Panc1 (cell line): ENCODE data around the gene MRPL14. TPM values are rescaled to one million over a fixed set of nuclear protein-coding genes. Genes with fewer than 3 reads are reported as not detected.

ENCODE experiments used
- ATAC-seq: fragments of 200-7000 bp; cut with Tn5 transposase; 2 replicates; pipeline ENCODE4 v1.9.1; 2020; ENCODE audit warnings: mild to moderate bottlenecking, moderate library complexity
- BruUV-seq: library from RNA; stranded (reverse); fragments of 400-500 nt; replicated peaks from 2 replicates; lab custom pipeline; 2021; lab: Mats Ljungman, UMichigan
- CTCF ChIA-PET: fragments of 300-600 bp; sonication (Branson Sonifier 250); formaldehyde crosslinking; loops from one replicate; lab custom pipeline; 2022; ENCODE audit warnings: antibody characterized with exemption; lab: Charles Lee
- POLR2A ChIA-PET: fragments of 300-600 bp; sonication (Branson Sonifier 250); formaldehyde crosslinking; loops from one replicate; lab custom pipeline; 2022; ENCODE audit warnings: antibody characterized with exemption; lab: Charles Lee
- DNase-seq: peaks from one replicate; pipeline ENCODE4 v3.0.0-alpha.2; 2010; ENCODE audit warnings: low read depth, low spot score
- H3K27ac ChIP-seq: 2 replicates; pipeline ENCODE4 v1.5.1; 2011; ENCODE audit warnings: mild to moderate bottlenecking, low read length, inconsistent platforms
- H3K27me3 ChIP-seq: fragments of 200-500 bp; sonication (Bioruptor generic); 2 replicates; pipeline ENCODE4 v1.6.0; 2014; ENCODE audit warnings: low read length, inconsistent platforms; ENCODE audit not compliant: control insufficient read depth, insufficient read depth
- H3K36me3 ChIP-seq: fragments of 200-500 bp; sonication (Bioruptor generic); 2 replicates; pipeline ENCODE4 v1.5.1; 2014; ENCODE audit warnings: inconsistent platforms, mild to moderate bottlenecking, low read length, moderate library complexity; ENCODE audit not compliant: control insufficient read depth, insufficient read depth
- H3K4me1 ChIP-seq: 2 replicates; pipeline ENCODE4 v1.5.1; 2011; ENCODE audit warnings: inconsistent platforms, mild to moderate bottlenecking, low read length, moderate library complexity; ENCODE audit not compliant: control insufficient read depth, insufficient read depth
- H3K4me3 ChIP-seq, 2 experiments: 2 replicates each; pipeline ENCODE4 v1.5.1; 2011 to 2012; ENCODE audit warnings: low read depth in 2 of 2, low read length in 2 of 2, mild to moderate bottlenecking in 2 of 2, inconsistent platforms in 1 of 2, moderate library complexity in 1 of 2
- H3K9me3 ChIP-seq: fragments of 200-500 bp; sonication (Bioruptor generic); 2 replicates; pipeline ENCODE4 v1.5.1; 2014; ENCODE audit warnings: low read depth, mild to moderate bottlenecking, inconsistent platforms, low read length, moderate library complexity; ENCODE audit not compliant: control insufficient read depth, insufficient read depth
- CTCF ChIP-seq: fragments of 450-650 bp; IDR thresholded peaks from 2 replicates; pipeline ENCODE4 v1.5.1; 2017; ENCODE audit warnings: mild to moderate bottlenecking
- POLR2AphosphoS5 ChIP-seq: IDR thresholded peaks from 2 replicates; pipeline ENCODE4 v1.6.1; 2012; ENCODE audit warnings: mild to moderate bottlenecking, low read depth, low read length, moderate library complexity
- REST ChIP-seq, 2 experiments: IDR thresholded peaks; 2 replicates each; pipeline ENCODE4 v1.6.1; 2011 to 2012; ENCODE audit warnings: low read depth in 2 of 2, control low read depth in 1 of 2, low read length in 1 of 2, mild to moderate bottlenecking in 1 of 2, moderate library complexity in 1 of 2; ENCODE audit not compliant: insufficient read depth in 1 of 2
- SIN3A ChIP-seq: IDR thresholded peaks from 2 replicates; pipeline ENCODE4 v1.6.1; 2012; ENCODE audit warnings: low read depth, mild to moderate bottlenecking, low read length, moderate library complexity, borderline replicate concordance; ENCODE audit not compliant: insufficient read depth
- TCF7L2 ChIP-seq: IDR thresholded peaks from 2 replicates; pipeline ENCODE4 v1.6.1; 2011; ENCODE audit warnings: mild to moderate bottlenecking, low read depth, low read length, inconsistent platforms
- in situ Hi-C: cut with HindIII; loops from 2 replicates; pipeline ENCODE4 v1.10.0; 2016; ENCODE audit warnings: low sequenced_read_pairs, low pct_unique_long_range_greater_than_20kb
- intact Hi-C: fragments of 100-400 bp; cut with micrococcal nuclease; formaldehyde crosslinking; loops from one replicate; pipeline ENCODE4 v1.10.0; 2022; ENCODE audit not compliant: unreplicated experiment
- total RNA-seq: library from RNA; stranded (reverse); gene quantifications from one replicate; pipeline ENCODE4 v1.2.1, GENCODE V29; 2021; ENCODE audit not compliant: unreplicated experiment

MRPL14 gene
- total RNA-seq, 1 experiment from 2014 or later: 82.0 TPM

GRCh38 chr6:44169886-44170570 lies 42.8 kb upstream of the MRPL14 start:
- CTCF ChIA-PET: no interaction called here
- no TSS peak for BruUV-seq
- Histone ChIP-seq H3K4me3 (no peak overlapping the region), H3K9me3 (no peaks in the 10 kb centered on the region), H3K4me1 (peaks cover 16% of the 10 kb centered on the region), H3K36me3 (no peaks in the 10 kb centered on the region), H3K27ac (no peak overlapping the region), H3K27me3 (no peaks in the 10 kb centered on the region)
- in situ Hi-C loops: no loop called here
- TF ChIP-seq REST (IDR thresholded peaks at IDR 0.05; ENCODE audit: insufficient read depth in 1 of 2, low read depth in 2 of 2, low read length in 1 of 2) (no peak), CTCF (no peak), TCF7L2 (no peak), POLR2AphosphoS5 (no peak), SIN3A (no peak)
- intact Hi-C loops: loop anchor here (5.0 kb wide), 1 partner anchor 67 kb away; no protein-coding TSS in a partner anchor
- DNase-seq: no peak
- POLR2A ChIA-PET: interaction anchor here (1.2 kb wide), 1 partner anchor 68 kb away, joined by 3 read pairs; no protein-coding TSS in a partner anchor
- ATAC-seq: no peak

- intact Hi-C loops: no loop called here
- in situ Hi-C loops: no loop called here
- Histone ChIP-seq H3K4me1 (peaks cover 16% of the 10 kb centered on the region), H3K9me3 (no peaks in the 10 kb centered on the region), H3K27ac (no peak overlapping the region), H3K27me3 (no peaks in the 10 kb centered on the region), H3K4me3 (no peak overlapping the region), H3K36me3 (no peaks in the 10 kb centered on the region)
- no peak for DNase-seq
- ATAC-seq: no peak
- ChIA-PET POLR2A (interaction anchor here (0.6 to 1.2 kb wide), 4 partner anchors 52 to 1000 kb away, joined by 3 to 14 read pairs (median 4); no protein-coding TSS in a partner anchor), CTCF (interaction anchor here (1.0 kb wide), 1 partner anchor 68 kb away, joined by 4 read pairs; no protein-coding TSS in a partner anchor)
- BruUV-seq: no TSS peak
- TF ChIP-seq CTCF (no peak), REST (IDR thresholded peaks at IDR 0.05; ENCODE audit: insufficient read depth in 1 of 2, low read depth in 2 of 2, low read length in 1 of 2) (no peak), SIN3A (no peak), POLR2AphosphoS5 (no peak), TCF7L2 (no peak)
Measured at GRCh38 chr6:44169154-44169553, 41.9 kb upstream of the MRPL14 start.
